ENCODE results near the gene ROPN1L.

DNA sequence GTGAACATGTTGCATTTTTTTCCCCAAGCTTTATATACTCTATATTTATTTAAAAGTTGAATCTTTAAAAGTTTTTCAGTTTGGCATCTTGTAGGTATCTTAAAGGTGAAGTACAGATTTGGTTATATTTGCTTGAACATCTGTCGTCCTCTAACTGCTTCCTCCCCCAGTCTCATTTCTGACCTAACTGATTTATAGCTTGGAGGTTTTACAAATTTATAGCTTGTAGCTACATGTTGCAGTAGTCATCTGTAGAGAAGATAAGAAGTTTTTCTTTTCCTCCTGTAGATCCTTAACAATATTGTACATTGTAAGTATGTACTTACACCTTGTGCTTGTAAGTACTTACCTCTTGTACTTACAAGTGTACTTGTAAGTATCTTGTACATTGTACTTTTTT lies 31.0 kb upstream of the ROPN1L start:
- no peak for TF ChIP-seq POLR2A (IDR thresholded peaks at IDR 0.05)
- TF ChIP-seq, protein P1, sequence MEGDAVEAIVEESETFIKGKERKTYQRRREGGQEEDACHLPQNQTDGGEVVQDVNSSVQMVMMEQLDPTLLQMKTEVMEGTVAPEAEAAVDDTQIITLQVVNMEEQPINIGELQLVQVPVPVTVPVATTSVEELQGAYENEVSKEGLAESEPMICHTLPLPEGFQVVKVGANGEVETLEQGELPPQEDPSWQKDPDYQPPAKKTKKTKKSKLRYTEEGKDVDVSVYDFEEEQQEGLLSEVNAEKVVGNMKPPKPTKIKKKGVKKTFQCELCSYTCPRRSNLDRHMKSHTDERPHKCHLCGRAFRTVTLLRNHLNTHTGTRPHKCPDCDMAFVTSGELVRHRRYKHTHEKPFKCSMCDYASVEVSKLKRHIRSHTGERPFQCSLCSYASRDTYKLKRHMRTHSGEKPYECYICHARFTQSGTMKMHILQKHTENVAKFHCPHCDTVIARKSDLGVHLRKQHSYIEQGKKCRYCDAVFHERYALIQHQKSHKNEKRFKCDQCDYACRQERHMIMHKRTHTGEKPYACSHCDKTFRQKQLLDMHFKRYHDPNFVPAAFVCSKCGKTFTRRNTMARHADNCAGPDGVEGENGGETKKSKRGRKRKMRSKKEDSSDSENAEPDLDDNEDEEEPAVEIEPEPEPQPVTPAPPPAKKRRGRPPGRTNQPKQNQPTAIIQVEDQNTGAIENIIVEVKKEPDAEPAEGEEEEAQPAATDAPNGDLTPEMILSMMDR (IDR thresholded peaks at IDR 0.05): no peak
